Measurements from ENCODE around the gene RESP18.

Gene RESP18

GRCh38 chr2:219332542-219332941 lies at the start of gene RESP18:
TSS of gene RESP18 (minus strand) at chr2:219332744.
- no peak for DNase-seq

DNA sequence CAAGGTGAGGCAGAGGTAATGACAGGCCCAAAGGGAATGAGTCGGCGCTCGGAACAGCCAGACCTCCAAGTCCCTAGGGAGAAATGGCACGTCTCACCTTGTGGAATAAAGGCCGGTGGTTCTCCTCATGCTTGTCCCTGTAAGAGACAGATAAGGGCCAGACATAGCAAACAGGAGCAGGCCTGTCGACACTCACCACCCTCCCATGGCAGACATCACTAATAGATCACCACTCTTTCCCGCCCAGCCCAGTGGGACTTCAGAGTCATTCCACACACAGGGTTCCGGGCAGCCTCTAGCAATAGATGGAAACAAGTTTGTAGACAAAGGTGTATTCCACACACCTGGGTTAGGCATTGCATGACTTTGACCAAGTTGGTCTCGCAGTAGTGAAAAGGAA lies 48.9 kb upstream of the RESP18 start:
- DNase-seq: no peak

DNA sequence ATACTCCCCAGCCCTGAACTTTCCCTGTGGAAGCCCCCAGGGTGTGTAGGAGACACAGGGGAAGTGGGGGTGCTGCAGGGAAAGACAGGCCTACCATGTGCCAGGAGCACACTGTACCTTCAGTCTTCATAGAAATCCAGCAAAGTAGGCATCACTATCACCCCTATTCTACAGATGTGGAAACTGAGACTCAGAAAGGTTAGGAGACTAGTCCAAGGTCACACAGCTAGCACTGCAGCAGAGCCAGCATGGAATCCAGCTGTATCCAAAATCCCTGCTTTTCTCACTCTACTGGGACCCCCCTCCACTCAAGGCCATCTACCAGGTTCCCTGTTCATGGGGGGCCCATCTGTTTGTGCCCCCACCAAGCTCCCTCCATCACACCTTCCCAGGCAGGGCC lies 48.4 kb upstream of the RESP18 start:
- no peak for DNase-seq

GRCh38 chr2:219378163-219378851 lies 45.8 kb upstream of the RESP18 start:
- DNase-seq: no peak

DNA sequence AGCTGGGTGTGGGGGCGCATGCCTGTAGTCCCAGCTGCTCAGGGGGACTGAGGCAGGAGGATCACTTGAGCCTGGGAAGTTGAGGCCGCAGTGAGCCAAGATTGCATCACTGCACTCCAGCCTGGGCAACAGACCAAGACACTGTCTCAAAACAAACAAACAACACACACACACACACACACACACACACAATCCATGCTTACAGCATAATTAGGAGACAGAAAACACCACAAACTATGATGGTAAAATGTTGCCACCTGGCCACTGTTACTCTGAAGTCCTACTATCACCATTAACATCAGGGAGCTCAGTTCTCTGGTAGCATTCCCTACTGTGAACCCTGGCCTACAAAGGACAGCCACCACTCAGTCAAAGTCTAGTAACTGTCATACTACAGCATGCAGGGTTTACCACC lies 36.9 kb upstream of the RESP18 start:
- no peak for DNase-seq

DNA sequence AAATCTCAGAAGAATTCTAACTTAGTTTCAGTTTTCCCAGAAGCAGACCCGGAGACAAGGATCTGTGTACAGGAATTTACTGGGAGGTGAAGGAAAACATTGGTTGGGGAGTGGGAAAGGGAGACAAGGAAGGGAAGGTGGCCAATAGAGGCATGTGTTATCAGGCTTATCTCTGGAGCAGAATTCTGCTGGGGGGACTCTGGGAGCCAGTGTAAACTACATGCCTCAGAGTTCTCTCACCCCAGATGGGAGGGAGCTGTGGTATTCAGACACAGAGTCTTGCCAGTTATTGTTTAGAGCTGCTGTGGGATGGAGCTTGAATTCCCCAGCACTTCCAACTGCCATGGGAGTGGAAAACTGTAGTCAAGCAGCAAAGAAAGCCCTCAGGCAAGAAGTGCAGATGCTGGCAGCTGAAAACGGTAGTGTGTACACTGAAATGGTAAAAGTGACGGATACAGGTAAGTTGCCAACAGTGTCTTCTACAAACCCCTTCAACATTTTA lies 36.2 kb upstream of the RESP18 start:
- no peak for DNase-seq

DNA sequence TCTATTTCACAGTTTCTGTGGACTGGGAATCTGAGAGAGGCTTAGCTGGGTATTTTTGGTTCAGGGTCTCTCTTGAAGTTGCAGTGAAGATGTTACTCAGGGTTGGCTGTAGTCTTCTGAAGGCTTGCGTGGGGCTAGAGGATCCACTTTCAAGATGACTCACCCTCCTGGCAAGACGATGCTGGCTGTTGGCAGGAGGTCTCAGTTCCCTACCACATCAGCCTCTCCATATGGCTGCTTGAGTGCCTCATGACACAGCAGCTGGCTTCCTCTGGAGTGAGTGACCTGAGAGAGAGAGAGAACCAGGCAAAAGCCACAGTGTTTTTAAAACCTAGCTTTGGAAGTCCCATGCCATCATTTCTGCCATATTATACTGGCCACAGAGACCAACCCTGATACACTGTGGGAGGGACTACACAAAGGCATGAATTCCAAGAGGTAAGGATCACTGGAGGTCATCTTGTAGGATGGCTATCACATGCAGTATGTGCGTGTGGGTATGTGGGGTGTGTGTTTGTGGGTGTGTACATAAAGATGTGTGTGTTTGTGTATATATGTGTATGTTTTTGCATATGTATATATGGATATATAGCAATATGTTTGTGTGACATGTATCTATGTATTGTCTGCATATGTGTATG lies 30.1 kb upstream of the RESP18 start:
- no peak for DNase-seq

GRCh38 chr2:219362072-219362471 lies 29.5 kb upstream of the RESP18 start:
- no peak for DNase-seq

GRCh38 chr2:219358170-219359075 lies 25.9 kb upstream of the RESP18 start:
- DNase-seq: no peak

GRCh38 chr2:219356834-219357233 lies 24.3 kb upstream of the RESP18 start:
- DNase-seq: no peak

DNA sequence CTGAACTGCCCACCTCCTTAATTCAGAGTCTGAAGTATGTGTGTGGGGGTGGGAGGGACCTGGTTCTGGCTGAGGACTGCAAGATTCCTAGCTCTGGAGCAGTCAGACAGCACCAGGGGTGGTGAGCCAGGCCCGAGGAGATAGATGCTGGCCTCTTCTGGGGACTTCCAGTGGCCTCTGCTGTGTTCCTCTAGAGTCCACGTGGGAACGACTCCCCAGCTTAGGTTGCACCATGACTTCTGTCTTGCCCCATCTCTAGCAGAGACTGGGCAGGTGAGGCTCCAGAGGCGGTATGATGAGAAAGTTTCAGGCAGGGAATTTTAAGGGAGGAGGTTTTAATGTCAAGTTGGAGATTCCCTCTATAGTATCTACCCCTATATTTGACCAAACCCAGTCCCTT lies 22.0 kb upstream of the RESP18 start:
- no peak for DNase-seq

GRCh38 chr2:219353129-219353528 lies 20.6 kb upstream of the RESP18 start:
- DNase-seq: no peak

GRCh38 chr2:219352448-219353023 lies 20.0 kb upstream of the RESP18 start:
- DNase-seq: peak; percentile 49

- no peak for DNase-seq
Observed at GRCh38 chr2:219350710-219351221, 18.2 kb upstream of the RESP18 start.

GRCh38 chr2:219350215-219350614 lies 17.7 kb upstream of the RESP18 start:
- no peak for DNase-seq

DNA sequence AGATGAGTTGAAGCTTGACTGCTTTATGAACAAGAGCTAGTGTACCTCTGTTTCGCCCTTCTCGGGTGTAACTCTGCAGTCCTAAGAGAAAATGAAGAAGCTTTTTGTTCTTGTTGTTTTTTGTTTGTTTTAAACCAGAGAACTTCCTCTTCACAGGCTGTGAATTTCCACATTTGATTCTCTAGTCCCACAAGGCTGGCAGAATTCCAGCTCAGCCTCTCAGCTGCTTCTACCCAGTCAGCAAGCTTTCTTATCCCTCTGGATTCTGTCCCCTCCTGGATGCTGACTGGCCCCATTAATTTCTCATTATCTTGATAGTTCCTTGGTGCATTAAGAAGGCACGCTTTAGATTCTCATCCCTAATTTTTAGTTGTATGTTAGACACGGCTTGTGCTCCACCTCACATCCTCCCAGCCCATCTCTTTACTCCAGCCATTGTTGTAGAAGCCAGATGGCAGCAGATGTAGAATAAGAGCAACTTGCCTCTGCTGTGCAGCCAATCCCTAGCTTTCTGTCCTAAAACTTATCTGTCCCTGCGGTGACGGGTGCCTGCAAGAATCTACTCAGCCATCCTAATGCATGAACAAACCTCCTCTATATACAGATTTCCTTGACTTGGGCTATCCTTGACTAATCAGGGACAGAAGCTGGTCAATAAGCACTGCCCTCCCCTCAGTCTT lies 12.3 kb upstream of the RESP18 start:
- no peak for DNase-seq

DNA sequence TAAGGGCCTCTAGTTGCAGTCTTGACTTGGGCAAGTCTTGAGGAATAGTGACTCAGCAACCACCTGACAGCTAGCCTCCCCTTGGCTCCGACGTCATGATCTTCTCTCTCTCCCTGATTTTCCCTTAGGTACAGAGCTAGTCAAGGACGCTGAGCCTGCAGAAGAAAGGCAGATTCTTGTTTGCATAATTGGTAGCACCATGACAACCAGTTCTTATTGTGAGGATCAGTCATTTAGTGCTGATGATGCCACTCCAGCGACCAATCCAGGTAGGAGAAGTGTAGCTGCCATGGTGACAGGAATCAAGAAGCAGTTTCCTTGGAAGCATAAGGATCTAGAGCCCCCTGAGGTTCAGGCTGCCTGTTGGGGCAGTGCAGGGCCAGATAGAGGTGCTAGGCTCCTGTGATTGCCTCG lies 2.8 kb upstream of the RESP18 start:
- no peak for DNase-seq

GRCh38 chr2:219334076-219334475 lies 1.5 kb upstream of the RESP18 start:
- no peak for DNase-seq

GRCh38 chr2:219331560-219332213 lies 857 bp downstream of the RESP18 start:
- no peak for DNase-seq

GRCh38 chr2:219327719-219328118 lies 4.8 kb downstream of the RESP18 start:
- DNase-seq: no peak

GRCh38 chr2:219325657-219326315 lies 6.8 kb downstream of the RESP18 start:
- DNase-seq: no peak

All from GDM1 (cell line).